Panc1 (cell line): Measurements from ENCODE around the gene CDY1. TPM values are rescaled to one million over a fixed set of nuclear protein-coding genes. Genes with fewer than 3 reads are reported as not detected.
"Not testable (repeated sequence)": the region's sequence is repeated elsewhere in the genome, so short reads cannot be mapped to it uniquely, and the experiment has no call there.

Source experiments
- ATAC-seq: fragments of 200-7000 bp; cut with Tn5 transposase; 2 replicates; pipeline ENCODE4 v1.9.1; 2020; ENCODE audit warnings: mild to moderate bottlenecking, moderate library complexity
- BruUV-seq: library from RNA; stranded (reverse); fragments of 400-500 nt; replicated peaks from 2 replicates; lab custom pipeline; 2021; lab: Mats Ljungman, UMichigan
- CTCF ChIA-PET: fragments of 300-600 bp; sonication (Branson Sonifier 250); formaldehyde crosslinking; loops from one replicate; lab custom pipeline; 2022; ENCODE audit warnings: antibody characterized with exemption; lab: Charles Lee
- POLR2A ChIA-PET: fragments of 300-600 bp; sonication (Branson Sonifier 250); formaldehyde crosslinking; loops from one replicate; lab custom pipeline; 2022; ENCODE audit warnings: antibody characterized with exemption; lab: Charles Lee
- DNase-seq: peaks from one replicate; pipeline ENCODE4 v3.0.0-alpha.2; 2010; ENCODE audit warnings: low read depth, low spot score
- H3K27ac ChIP-seq: 2 replicates; pipeline ENCODE4 v1.5.1; 2011; ENCODE audit warnings: mild to moderate bottlenecking, low read length, inconsistent platforms
- H3K27me3 ChIP-seq: fragments of 200-500 bp; sonication (Bioruptor generic); 2 replicates; pipeline ENCODE4 v1.6.0; 2014; ENCODE audit warnings: low read length, inconsistent platforms; ENCODE audit not compliant: control insufficient read depth, insufficient read depth
- H3K36me3 ChIP-seq: fragments of 200-500 bp; sonication (Bioruptor generic); 2 replicates; pipeline ENCODE4 v1.5.1; 2014; ENCODE audit warnings: inconsistent platforms, mild to moderate bottlenecking, low read length, moderate library complexity; ENCODE audit not compliant: control insufficient read depth, insufficient read depth
- H3K4me1 ChIP-seq: 2 replicates; pipeline ENCODE4 v1.5.1; 2011; ENCODE audit warnings: inconsistent platforms, mild to moderate bottlenecking, low read length, moderate library complexity; ENCODE audit not compliant: control insufficient read depth, insufficient read depth
- H3K4me3 ChIP-seq, 2 experiments: 2 replicates each; pipeline ENCODE4 v1.5.1; 2011 to 2012; ENCODE audit warnings: low read depth in 2 of 2, low read length in 2 of 2, mild to moderate bottlenecking in 2 of 2, inconsistent platforms in 1 of 2, moderate library complexity in 1 of 2
- H3K9me3 ChIP-seq: fragments of 200-500 bp; sonication (Bioruptor generic); 2 replicates; pipeline ENCODE4 v1.5.1; 2014; ENCODE audit warnings: low read depth, mild to moderate bottlenecking, inconsistent platforms, low read length, moderate library complexity; ENCODE audit not compliant: control insufficient read depth, insufficient read depth
- in situ Hi-C: cut with HindIII; loops from 2 replicates; pipeline ENCODE4 v1.10.0; 2016; ENCODE audit warnings: low sequenced_read_pairs, low pct_unique_long_range_greater_than_20kb
- intact Hi-C: fragments of 100-400 bp; cut with micrococcal nuclease; formaldehyde crosslinking; loops from one replicate; pipeline ENCODE4 v1.10.0; 2022; ENCODE audit not compliant: unreplicated experiment
- total RNA-seq: library from RNA; stranded (reverse); gene quantifications from one replicate; pipeline ENCODE4 v1.2.1, GENCODE V29; 2021; ENCODE audit not compliant: unreplicated experiment

The CDY1 gene
- total RNA-seq, 1 experiment from 2014 or later = not detected

DNA sequence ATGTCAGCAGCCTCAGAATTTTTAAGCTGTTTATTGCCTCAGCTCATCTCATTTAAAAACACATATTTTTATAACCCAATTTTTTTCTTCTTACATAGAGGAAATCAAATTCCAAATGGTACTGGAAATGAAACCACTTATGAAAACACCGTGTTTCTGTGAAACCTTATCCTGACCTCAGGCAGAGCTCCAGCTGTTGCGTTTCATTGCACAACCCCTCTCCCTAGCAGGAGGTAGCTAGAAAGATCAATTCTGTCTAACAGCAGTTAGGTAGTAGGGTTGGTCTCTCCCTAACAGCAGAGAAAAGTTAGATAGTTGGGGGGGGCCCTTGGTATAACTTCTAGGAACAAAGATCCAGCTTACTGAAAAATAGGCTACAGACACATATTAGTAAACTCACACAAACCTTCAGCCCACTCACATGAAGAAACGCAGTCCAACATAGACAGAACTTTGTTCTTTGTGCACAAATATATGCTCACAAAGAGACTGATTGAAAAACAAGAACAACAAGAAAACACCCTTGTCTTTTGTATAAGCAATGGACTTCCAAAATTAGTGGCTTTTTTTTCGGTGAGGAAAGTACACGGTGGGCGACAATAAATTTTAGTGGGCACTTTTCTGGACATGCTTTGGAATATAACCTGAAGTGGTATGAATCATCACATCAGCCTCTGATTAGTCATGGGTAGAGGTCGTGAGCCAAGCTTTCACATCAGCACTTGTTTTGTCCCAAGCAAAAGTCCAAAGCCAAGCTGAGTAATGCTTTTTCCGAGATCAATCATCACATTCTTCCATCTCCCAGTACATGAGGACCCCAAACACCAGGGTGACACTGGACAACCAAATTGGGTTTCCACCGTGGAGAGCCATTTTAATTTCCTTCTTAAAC lies 21.4 kb downstream of the CDY1 start:
- ATAC-seq, H3K27ac ChIP-seq, DNase-seq, H3K9me3 ChIP-seq, H3K4me1 ChIP-seq, in situ Hi-C loops, intact Hi-C loops, H3K36me3 ChIP-seq, POLR2A ChIA-PET, H3K27me3 ChIP-seq, CTCF ChIA-PET, BruUV-seq, H3K4me3 ChIP-seq: not testable (repeated sequence)
